Activated CD8-positive, alpha-beta memory T cell treated with anti-CD3 and anti-CD28 coated beads for 36 hours (primary cell): ENCODE results near the gene CCN5. TPM values are rescaled to one million over a fixed set of nuclear protein-coding genes. Genes with fewer than 3 reads are reported as not detected.

Source experiments
- CTCF ChIA-PET: fragments of 350-600 bp; sonication (Branson Sonifier 250); formaldehyde crosslinking; loops from one replicate; lab custom pipeline; 2021; ENCODE audit warnings: antibody characterized with exemption; lab: Charles Lee
- POLR2A ChIA-PET: fragments of 350-600 bp; sonication (Branson Sonifier 250); formaldehyde crosslinking; loops from one replicate; lab custom pipeline; 2021; ENCODE audit warnings: antibody characterized with exemption; lab: Charles Lee
- total RNA-seq, 2 experiments: library from RNA; stranded (reverse); gene quantifications; one replicate each; pipeline ENCODE4 v1.2.3, GENCODE V29; 2021

CCN5 gene
- total RNA-seq, 2 experiments from 2014 or later = not detected

DNA sequence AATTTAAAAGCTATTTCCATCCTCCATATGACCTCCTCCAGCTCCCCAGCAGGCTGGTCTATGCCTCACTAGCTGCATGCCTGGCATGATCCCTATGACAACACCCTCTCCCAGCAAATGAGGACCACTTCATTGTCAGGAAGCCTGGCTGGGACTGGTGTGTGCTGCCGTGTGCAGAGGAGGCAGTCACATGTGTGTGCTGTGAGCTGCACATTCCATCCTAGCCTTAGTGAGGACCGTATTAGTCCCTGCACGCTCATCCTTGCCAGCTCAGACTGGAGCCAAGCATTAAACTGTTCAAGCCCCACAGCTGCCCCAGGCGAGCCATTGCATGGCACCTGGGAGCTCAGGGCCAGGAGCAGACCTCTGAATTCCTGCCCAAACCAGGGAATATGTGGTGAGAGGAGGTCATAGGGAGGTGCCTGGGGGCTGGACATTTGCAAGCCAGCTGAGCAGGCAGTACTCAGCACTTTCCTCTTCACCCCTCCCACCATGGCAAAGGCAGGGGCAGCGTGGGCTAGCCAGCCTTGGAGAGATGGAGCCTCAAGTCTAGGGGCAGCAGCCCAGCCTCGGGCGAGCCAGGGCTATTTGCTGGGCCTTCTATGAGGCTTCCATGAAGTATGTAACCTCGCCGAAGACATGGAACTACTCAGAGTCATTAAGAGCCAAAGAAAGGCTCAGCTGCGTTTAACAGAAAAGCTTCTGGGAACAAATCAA is 8.7 kb upstream of the CCN5 start:
- CTCF ChIA-PET = interaction anchor here (0.6 kb wide), 1 partner anchor 98 kb away, joined by 3 read pairs; no protein-coding TSS in a partner anchor

DNA sequence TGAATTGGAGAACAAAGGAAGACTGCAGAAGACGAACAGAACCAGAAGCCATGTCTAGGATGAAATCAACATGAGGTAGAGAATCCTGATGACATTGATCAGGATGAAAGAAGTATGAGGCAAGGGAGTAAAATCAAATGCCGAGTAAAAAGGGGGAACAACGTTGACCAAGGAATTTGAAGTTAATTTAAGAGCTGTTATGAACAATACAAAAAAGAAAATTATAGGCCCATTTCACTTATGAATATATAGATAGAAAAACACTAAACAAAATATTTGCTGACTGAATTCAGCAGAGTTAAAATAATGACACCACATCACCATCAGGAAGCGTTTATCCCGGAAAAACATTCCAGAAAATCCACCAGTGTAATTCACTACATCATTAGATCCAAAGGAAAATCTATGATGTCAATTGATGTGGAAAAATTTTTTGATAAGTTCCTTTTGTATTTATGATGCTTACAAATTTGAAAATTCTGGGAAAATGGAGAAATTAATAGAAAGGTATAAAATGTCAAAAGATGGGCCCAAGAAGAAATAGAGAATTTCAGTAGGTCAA is 8.1 kb upstream of the CCN5 start:
- ChIA-PET CTCF (interaction anchor here (0.6 kb wide), 1 partner anchor 98 kb away, joined by 3 read pairs; no protein-coding TSS in a partner anchor), POLR2A (no interaction called here)

More for the DNA sequence above, 8.7 kb upstream of the CCN5 start:
- POLR2A ChIA-PET = no interaction called here

DNA sequence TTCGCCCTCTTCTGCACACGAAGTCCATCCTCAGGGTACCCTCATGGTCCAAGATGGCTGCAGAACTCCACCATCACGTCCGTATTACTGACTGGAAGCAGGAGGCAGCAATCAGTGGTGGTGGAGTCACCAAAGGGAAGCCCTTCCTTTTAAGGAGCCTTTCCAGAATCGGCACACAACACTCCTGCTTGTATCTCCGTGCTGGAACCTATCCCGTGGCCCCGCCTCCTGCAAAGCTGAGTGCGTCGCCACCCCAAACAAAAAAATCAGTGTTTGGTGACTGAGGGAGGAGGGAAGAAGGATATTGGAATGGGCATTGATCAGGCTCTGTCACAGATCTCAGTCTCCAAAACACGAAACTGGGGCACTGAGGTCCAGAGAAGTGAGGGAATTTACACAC is 5.8 kb upstream of the CCN5 start:
- ChIA-PET POLR2A (no interaction called here), CTCF (interaction anchor here (0.7 kb wide), 1 partner anchor 228 kb away, joined by 3 read pairs; no protein-coding TSS in a partner anchor)

DNA sequence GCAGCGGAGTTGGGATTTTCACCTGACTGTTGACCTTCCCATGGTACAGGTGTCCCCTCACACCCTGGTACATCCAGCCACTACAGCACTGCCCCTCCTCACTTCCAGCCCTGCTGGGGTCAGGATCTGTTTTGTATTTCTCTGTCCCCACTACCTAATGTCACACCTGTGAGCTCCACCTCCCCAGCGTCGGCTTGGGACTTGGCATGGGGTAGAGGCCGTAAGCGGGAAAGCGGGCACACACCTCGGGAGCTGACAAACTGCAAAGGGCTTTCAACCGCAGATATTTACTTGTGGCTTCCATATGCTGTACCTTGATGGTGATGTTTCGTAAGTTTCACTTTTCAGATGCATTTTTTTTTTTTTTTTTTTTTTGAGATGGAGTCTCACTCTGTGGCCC is 5.4 kb upstream of the CCN5 start:
- CTCF ChIA-PET = interaction anchor here (0.7 kb wide), 1 partner anchor 227 kb away, joined by 3 read pairs; no protein-coding TSS in a partner anchor
- POLR2A ChIA-PET = no interaction called here

DNA sequence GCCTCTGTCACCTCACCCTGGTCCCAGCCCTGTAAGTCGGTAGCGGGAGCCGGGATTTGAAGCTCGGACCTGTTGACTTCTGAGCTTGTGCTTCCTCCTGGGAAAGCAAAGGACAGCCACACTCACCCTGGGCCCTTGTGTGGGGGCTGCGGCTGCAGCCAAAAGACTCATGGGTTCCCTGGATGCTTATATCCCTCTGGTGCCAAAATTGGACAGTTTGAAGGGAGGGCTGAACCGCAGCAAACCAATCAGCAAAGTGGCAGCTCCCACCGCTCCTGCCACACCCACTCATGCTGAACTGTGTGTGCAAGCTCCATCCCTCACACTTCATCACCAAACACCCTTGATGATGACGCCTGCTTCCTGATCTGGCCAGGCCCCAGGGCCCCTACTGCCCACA is 3.9 kb upstream of the CCN5 start:
- POLR2A ChIA-PET = no interaction called here
- CTCF ChIA-PET = no interaction called here

DNA sequence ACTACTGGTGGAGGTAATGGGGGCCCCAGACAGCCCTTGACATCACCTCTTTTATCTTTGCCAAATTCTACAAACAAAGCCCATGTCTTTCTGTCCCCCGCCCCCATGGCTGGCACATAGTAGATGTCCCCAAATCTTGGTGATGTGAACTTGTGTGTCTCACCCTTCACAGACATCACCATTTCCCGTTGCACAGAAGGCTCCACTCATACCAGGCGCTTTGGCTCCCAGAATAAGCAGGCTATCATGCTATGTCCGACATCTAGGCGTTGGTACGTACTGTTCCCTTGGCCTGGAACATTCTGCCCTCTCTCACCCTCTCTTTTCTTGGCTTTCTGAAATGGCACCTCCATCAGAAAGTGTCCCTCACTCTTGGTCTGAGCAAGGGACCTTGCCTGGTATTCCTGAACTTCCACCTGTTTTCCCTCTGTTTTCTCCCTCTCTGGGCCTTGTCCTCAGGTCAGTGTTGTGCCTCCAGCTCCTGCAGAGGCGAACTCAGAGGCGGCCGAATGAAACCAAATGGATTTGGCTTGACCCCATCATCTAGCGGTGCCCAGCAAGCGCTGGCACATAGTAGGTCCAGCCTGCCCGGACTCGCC is 968 bp upstream of the CCN5 start:
- ChIA-PET POLR2A (no interaction called here), CTCF (no interaction called here)

DNA sequence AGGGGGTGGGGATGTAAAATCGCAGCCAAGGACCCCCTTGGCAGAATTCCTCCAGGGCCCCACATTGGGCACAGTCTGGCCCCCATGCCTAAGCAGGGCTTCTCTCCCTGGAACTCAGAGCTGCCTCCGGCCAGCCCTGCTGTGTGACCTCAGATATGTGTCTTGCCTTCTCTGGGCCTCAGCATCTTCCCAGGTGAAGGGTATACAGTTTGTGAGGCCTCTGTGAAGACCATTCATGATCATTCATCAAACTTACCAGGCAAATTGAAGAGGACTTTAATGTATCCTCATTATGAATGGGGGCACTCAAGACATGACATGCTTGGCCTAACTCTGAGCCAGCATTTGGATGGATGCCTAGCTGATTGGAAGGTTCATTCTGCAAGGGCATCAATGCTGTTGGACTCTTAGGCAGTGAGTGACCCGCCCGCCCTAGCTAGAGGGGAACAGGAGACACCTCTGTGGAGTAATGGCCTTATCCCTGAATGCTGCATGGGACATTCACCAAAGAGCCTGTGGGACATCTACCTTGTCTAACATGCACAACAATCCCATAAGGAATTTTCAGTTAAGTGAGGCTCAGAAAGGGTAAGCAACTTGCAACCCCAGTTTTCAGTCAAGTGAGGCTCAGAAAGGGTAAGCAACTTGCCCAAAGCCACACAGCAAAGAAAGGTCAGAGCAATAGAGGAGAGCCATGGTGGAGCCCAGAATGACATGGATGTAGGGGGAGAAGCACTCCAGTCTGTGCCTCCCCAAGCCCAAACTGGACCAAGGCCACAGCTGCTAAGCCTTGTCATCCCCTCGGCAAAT is 535 bp downstream of the CCN5 start:
- ChIA-PET CTCF (interaction anchor here (0.6 kb wide), 1 partner anchor 163 kb away, joined by 4 read pairs; no protein-coding TSS in a partner anchor), POLR2A (no interaction called here)

DNA sequence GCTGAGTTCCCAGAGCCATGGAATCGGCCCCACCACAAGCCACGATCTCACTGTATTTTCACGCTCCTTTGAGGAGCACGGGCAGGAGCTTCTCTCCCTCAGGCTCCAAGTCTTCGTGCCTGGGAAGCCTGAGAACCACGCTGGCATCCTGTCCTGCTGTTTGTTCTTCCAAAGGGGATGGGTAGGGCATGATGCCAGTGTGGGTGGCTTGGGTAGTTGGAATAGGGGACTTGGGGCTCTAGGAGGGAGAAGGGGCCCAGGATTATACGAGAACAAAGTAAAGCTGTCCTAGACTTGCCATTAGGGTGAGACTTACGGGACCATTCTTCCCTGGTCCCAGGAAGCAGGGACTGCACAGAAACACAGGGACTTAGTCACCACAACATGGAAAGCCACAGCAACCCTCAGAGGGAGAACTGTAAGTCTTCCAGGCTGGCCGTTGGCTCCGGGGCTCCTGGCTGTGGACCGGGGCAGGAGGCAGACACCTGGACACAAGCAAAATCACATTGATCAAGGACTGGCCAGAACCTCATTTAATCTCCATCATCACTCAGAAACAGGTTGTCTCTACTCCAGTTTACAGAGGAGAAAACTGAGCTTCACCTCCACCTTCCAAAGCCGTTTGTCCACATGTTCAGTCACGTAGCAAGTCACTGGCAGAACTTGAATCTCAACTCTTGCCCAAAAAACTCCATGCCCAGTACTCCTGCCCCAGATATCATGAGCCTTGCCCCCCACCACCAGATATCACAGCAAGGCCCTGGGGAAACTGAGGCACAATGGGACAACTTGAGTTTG is 1.3 kb downstream of the CCN5 start:
- POLR2A ChIA-PET = no interaction called here
- CTCF ChIA-PET = interaction anchor here (0.6 kb wide), 1 partner anchor 162 kb away, joined by 4 read pairs; no protein-coding TSS in a partner anchor

DNA sequence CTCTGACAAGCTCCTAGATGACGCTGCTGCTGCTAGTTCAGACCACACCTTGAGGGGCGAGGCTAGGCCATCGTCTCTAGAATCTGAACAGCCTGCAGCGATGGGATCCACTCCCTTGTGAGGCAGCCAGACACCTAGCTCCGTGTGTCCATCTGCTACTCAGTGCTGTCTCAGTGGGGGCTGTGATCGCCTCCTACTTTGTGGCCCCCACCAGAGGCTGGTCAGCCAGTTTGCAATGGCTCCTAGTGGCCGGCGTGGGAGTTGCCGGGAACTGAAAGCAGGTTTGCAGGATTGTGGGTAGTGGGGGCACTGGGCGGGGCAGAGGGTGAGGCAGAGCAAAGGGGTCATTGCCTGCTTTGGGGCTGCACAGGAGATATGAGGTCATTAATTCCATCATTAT is 2.8 kb downstream of the CCN5 start:
- ChIA-PET CTCF (no interaction called here), POLR2A (no interaction called here)

DNA sequence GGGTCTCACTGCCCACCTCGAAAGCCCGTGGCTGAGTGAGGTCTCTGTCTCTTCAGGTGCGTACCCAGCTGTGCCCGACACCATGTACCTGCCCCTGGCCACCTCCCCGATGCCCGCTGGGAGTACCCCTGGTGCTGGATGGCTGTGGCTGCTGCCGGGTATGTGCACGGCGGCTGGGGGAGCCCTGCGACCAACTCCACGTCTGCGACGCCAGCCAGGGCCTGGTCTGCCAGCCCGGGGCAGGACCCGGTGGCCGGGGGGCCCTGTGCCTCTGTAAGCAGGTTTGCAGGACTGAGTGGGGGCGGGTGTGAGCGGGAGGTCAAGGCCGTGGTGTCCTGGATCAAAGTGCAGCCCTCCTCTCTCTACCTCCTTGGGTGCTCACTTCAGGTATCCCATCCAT is 4.7 kb downstream of the CCN5 start:
- CTCF ChIA-PET = no interaction called here

DNA sequence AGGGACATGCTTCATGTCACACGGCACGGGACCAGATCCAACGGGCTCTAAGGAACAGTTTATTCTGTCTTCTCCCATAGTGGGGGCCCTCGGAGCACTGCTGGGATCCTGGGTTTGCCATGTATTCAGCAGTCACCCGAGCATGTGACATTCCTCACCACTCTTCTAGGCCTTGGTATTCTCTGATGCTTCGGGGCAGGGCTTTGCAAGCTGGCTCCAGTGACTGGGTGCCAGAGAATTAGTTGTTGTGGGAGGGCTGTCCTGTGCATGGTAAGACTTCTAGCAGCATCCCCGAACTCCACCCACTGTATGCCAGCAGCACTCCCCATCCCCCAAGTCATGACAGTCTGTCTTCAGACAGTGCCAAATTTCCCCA is 5.4 kb downstream of the CCN5 start:
- POLR2A ChIA-PET = no interaction called here
- CTCF ChIA-PET = no interaction called here

More for the DNA sequence above, 4.7 kb downstream of the CCN5 start:
- POLR2A ChIA-PET = no interaction called here

DNA sequence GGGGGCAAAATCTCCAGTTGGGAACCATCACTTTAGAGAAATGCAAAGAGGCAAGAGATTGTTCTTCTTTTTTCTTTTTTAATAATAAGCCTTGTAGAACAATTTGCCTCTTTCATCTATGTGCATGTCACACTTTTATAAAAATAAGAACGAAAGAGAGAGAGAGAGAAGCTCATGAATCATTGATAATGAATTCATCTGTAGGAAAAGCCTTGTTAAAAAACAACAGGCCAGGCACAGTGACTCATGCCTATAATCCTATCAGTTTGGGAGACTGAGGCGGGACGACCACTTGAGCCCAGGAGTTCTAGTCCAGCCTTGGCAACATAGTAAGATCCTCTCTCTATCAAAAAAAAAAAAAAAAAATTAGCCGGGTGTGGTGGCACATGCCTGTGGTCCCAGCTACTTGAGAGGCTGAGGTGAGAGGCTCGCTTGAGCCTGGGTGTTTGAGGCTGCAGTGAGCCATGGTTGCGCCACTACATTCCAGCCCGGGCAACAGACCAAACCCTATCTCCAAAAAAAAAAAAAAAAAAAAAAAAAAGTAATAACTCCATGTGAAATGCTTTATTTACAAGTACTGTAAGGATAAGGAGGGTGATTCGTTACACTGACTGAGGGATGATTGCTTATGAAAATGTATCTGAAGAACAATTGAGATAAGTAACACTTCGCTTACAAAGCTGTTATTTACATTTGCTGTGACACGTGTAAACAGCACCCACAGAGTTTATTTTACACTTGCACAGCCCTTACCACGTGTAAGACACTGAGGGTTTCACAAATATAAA is 6.0 kb downstream of the CCN5 start:
- CTCF ChIA-PET = interaction anchor here (1.0 kb wide), 1 partner anchor 9 kb away, joined by 4 read pairs; no protein-coding TSS in a partner anchor

DNA sequence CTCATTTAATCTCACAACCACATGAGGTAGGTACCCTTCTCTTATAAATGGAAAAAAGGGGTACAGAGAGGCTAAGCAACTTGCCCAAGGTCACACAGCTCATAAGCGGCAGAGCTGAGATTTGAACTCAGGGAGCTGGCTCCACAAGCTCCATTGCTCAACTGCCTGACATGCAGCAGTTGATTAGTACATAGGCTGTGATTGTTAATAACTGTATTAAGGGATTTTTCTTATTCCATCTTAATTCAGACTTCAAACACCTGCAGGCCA is 6.6 kb downstream of the CCN5 start:
- CTCF ChIA-PET = interaction anchor here (1.0 kb wide), 1 partner anchor 8 kb away, joined by 4 read pairs; no protein-coding TSS in a partner anchor
- POLR2A ChIA-PET = no interaction called here

More for the DNA sequence above, 6.0 kb downstream of the CCN5 start:
- POLR2A ChIA-PET = no interaction called here

DNA sequence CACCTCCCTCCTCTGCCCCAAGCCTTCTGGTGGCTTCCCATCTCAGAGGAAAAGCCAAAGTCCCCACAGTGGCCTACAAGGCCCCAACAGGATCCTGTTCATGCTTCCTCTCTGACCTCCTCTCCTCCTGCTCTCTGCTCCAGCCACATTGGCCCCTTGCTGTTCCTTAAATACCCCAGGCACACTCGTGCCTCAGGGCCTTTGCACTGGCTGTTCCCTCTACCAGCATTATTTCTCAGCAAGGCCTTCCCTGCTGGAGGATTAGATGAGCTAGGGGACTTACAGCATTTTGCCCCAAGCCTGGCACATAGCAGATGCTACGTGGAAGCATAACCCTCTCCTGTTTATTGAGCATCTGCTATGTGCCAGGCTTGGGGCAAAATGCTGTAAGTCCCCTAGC is 7.8 kb downstream of the CCN5 start:
- POLR2A ChIA-PET = no interaction called here
- CTCF ChIA-PET = no interaction called here

DNA sequence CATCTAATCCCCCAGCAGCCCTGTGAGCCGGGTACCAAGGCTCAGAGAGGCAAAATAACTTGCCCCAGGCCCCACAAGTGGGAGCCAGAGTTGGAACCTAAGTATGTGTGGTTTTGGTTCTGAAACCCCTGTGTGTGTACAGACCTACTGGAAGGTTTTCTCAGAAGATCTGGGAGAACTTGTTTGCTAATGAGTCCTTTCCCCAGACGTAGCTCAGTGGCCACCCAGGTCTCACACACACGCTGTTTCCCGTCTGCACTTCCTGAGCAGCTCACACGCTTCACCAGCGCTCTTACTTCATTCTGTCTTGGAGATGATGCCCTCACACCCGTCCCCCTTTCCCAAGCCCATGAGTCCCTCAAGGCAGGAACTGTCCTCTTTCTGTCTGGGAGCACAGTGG is 8.2 kb downstream of the CCN5 start:
- ChIA-PET POLR2A (no interaction called here), CTCF (interaction anchor here (0.6 kb wide), 1 partner anchor 39 kb away, joined by 3 read pairs; no protein-coding TSS in a partner anchor)

DNA sequence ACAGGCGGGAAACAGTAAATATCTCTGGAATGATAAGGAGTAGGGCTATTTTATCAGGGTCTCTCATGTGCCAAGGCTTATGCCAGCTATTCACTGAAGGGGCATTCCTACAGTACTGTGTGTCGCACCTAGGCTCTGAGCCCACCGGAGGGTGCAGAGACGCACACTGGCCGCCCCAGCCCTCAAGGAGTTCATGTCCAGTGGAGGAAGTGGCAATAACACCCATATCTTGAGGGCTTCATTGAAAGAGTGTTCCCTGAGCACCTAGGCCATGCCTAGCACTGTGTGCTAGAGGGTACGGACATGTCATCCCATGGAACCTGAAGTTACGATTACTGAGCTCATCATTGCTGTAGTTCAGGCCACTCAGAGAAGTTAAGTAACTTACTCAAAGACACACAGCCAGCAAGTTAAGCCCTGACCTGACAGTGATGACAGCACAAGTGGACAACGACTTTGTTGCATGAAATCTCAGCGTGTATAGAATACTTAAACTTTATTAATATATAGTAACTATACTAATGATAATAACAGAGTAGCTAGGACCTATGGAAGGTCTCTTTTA is 8.7 kb downstream of the CCN5 start:
- ChIA-PET POLR2A (no interaction called here), CTCF (interaction anchor here (0.6 kb wide), 1 partner anchor 40 kb away, joined by 3 read pairs; no protein-coding TSS in a partner anchor)

DNA sequence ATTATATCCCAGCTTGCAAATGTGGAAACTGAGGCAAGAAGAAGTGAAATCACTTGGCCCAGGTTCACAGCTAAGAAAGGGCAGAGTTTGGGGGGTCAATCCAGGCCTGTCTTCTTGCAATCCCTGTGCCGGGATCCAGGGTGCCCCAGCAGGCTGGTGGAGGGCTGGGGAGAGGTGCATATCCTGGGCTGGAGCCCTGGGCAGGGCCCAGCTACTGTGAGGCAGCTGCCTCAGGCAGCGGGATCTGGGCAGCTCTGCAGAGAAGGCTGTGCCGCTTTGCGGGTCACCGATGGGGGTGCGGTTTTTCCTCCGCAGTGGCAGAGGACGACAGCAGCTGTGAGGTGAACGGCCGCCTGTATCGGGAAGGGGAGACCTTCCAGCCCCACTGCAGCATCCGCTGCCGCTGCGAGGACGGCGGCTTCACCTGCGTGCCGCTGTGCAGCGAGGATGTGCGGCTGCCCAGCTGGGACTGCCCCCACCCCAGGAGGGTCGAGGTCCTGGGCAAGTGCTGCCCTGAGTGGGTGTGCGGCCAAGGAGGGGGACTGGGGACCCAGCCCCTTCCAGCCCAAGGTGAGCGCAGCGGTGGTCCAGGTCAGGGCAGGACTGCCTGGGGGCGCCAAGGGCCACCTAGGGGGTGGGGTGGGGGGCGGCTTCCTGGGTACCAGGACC is 9.4 kb downstream of the CCN5 start:
- POLR2A ChIA-PET = interaction anchor here (0.6 kb wide), 1 partner anchor 44 kb away, joined by 3 read pairs; no protein-coding TSS in a partner anchor
- CTCF ChIA-PET = no interaction called here
